Subcutaneous adipose tissue (tissue), 4 donors: ENCODE data around the gene DBNDD2. TPM values are rescaled to one million over a fixed set of nuclear protein-coding genes. Genes with fewer than 3 reads are reported as not detected.

ENCODE experiments used
- total RNA-seq, 4 donors: library from RNA; depleted of rRNA; stranded (reverse); fragments of >200 nt; gene quantifications; one replicate each; pipeline ENCODE4 v1.1.0, GENCODE V29; 2016
- TF ChIP-seq, protein P1 (sequence below): fragments of 450-650 bp; IDR thresholded peaks from one replicate; pipeline ENCODE4 v1.5.1; 2016; ENCODE audit warnings: low read depth, mild to moderate bottlenecking, control low read depth, antibody characterized with exemption, moderate library complexity

The DBNDD2 gene
- total RNA-seq, 4 donors from 2014 or later: 20.5 to 42.3 (median 24.3) TPM

DNA sequence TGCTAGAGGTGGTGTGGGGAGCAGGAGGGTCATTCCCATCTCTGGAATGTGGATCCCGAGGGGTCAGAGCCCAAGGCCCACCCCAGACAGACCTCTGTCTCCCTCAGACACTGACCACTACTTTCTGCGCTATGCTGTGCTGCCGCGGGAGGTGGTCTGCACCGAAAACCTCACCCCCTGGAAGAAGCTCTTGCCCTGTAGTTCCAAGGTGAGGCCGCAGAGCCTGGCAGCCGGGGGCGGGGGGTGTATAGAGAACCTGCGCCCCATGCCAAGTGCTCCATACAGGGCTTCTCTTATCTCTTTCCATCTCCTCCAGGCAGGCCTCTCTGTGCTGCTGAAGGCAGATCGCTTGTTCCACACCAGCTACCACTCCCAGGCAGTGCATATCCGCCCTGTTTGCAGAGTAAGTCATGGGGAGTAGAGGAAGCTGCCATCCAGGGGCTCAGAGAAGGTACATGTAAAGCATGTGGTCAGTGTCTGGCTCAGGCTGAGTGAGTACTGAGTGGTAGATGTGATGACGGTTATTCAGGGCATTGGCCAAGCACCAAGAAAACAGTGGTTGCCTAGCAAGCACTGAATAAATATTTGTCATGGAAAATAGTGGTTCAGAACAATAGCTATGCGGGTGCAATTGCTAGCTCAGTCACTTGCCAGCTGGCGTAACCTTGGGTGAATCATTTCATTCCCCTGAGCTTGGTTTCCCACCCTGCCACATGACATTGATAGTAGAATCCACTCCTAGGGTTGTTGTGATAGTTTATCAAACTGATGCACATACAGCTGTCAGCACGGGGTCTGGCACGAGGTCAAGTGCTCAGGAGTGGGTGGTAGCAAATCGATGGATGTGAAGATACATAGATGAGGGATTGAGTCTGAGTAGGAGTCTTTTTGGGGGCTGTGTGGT, 11.4 kb downstream of the DBNDD2 start:
- TF ChIP-seq, protein P1, sequence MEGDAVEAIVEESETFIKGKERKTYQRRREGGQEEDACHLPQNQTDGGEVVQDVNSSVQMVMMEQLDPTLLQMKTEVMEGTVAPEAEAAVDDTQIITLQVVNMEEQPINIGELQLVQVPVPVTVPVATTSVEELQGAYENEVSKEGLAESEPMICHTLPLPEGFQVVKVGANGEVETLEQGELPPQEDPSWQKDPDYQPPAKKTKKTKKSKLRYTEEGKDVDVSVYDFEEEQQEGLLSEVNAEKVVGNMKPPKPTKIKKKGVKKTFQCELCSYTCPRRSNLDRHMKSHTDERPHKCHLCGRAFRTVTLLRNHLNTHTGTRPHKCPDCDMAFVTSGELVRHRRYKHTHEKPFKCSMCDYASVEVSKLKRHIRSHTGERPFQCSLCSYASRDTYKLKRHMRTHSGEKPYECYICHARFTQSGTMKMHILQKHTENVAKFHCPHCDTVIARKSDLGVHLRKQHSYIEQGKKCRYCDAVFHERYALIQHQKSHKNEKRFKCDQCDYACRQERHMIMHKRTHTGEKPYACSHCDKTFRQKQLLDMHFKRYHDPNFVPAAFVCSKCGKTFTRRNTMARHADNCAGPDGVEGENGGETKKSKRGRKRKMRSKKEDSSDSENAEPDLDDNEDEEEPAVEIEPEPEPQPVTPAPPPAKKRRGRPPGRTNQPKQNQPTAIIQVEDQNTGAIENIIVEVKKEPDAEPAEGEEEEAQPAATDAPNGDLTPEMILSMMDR: no peak

DNA sequence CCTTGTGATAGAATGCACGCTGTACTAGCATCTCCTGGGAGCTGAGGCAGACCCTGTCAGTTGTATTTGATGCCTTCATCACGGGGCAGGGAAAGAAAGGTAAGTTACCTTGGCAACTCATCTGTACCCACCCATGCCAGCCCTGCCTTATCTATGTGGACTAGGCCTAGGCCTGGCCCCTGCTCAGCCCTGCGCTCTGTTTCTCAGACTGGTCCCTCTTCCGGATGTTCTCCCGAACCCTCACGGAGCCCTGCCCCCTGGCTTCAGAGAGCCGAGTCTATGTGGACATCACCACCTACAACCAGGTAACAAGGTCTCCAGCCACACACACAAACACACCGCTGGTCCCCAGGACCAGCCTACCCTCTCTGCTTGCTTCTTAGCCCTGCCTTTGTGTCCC, 12.0 kb downstream of the DBNDD2 start:
- TF ChIP-seq, protein P1: no peak

DNA sequence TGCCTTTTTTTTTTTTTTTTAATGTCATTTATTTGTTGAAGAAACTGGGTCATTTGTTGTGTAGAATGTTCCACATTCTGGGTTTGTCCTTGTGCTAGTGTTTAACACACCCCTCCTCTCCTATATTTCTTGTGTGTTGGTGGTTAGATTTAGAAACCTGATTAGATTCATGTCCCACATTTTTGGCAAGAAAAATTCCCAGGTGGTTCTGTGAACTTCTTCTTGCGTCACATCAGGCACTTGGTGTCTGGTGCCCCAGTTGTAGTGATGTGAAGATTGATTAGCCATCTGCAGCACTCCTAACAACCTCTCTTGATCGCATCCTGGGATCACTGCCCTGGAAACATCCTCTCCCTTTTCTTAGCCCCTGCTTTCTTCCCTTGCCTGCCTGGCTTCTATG, 15.6 kb downstream of the DBNDD2 start:
- TF ChIP-seq, protein P1: no peak

DNA sequence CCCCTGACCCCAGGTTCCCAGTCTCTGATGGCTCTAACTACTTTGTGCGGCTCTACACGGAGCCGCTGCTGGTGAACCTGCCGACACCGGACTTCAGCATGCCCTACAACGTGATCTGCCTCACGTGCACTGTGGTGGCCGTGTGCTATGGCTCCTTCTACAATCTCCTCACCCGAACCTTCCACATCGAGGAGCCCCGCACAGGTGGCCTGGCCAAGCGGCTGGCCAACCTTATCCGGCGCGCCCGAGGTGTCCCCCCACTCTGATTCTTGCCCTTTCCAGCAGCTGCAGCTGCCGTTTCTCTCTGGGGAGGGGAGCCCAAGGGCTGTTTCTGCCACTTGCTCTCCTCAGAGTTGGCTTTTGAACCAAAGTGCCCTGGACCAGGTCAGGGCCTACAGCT, 17.5 kb downstream of the DBNDD2 start:
- TF ChIP-seq, protein P1: no peak

DNA sequence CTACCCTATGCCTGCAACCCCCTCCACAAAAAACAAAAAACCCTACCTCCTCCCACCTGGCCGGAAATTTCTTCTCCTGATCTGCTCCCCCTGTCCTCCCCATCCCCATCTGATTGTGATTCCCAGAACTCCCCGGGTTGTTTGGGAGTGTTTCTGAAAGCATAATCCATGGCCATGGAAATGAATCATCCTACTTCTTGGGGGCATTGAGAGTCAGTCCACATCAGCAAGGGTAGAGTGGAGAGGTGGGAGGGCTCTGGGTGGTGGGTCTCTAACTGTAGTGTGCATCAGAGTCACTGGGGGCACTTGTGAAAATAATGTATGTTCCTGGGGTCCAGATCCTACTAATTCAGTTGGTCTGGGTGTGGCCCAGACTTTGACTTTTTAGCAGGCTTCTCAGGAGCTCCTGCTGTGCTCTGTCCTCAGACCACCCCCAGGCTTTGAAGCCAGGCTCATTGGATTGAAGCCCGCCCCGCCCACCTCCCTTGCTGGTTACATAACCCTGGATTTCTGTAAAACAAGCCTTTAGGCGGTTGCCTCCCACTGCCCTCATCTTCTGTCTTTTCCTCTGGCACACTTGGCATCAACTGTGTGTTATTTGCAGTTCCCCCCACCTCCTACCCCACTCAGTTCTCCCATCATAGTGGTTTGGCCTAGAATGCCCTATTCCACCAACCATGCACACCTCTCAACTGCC, 18.4 kb downstream of the DBNDD2 start:
- TF ChIP-seq, protein P1: no peak

DNA sequence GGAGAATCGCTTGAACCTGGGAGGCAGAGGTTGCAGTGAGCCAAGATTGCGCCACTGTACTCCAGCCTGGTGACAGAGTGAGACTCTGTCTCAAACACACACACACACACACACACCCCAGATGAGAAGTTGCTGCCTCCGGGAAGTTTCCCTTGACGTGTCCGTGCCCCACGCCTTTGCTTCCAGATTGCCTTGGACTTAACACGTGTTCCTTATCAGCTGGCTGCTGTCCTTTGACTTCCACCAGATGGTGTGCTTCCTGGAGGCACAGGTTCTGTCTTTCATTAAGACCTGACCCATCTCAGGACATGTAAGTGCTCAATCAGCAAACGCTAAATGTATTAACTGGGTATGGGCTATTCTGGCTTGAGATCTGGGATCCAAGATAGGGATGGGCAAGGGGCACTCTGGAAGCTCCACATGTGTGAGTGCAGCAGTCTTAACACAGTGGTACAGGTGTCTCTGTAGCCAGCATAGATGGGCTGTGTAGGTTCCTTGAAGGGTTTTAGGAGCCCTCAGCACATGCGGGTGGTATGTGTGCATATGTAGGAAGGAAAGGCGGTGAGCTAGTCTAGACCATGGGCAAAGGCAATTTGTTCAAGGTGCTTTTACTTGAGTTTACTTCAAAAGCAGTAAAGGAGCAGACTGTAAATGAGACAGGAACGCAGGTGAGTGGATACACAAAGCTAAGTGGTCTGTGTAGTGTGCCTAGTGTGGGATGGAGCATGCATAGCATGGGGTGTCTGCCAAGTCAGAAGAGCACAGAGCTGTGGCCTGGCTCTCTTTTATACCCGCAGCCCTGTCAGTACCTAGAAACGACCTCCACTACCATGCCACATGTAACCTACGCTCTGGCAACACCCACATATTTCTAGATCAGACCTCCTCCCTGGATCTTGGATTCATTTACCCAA, 19.4 kb downstream of the DBNDD2 start:
- TF ChIP-seq, protein P1: no peak
